Measurements from ENCODE around the gene TLNRD1. TPM values are rescaled to one million over a fixed set of nuclear protein-coding genes. Genes with fewer than 3 reads are reported as not detected.

The TLNRD1 gene
- total and polyA plus RNA-seq, 11 donors: 3.2 to 30.8 (median 7.9) TPM

DNA sequence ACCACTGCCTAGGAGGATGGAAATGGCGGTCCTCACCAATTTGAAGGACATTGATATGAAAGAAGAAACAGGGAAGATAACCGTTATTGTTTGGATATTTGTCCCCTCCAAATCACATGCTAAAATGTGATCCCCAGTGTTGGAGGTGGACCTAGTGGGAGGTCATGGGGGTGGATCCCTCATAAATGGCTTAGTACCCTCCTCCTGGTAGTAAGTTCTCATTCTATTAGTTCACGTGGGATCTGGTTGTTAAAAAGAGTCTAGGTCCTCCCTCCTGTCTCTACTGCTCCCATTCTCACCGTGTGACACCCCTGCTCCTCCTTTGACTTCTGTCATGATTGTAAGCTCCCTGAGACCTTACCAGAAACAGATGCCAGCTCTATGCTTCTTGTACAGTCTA, 30.5 kb downstream of the TLNRD1 start:
- no peak for DNase-seq
- no peak for ATAC-seq
- Histone ChIP-seq H3K27me3 (no peaks in the 10 kb centered on the region), H3K4me3 (no peak overlapping the region), H3K27ac (peak overlapping the region in 1 of 12 donors; percentile 67), H3K4me1 (peaks cover 0 to 53% (median 26%) of the 10 kb centered on the region in 12 donors), H3K9me3 (no peaks in the 10 kb centered on the region), H3K36me3 (no peaks in the 10 kb centered on the region)
- intact Hi-C loops (cut with DNase I): loop anchor here in 3 of 10 donors (5.0 to 10.0 kb wide), 3 partner anchors 36 to 66 kb away; no protein-coding TSS in a partner anchor
- TF ChIP-seq, protein P1, sequence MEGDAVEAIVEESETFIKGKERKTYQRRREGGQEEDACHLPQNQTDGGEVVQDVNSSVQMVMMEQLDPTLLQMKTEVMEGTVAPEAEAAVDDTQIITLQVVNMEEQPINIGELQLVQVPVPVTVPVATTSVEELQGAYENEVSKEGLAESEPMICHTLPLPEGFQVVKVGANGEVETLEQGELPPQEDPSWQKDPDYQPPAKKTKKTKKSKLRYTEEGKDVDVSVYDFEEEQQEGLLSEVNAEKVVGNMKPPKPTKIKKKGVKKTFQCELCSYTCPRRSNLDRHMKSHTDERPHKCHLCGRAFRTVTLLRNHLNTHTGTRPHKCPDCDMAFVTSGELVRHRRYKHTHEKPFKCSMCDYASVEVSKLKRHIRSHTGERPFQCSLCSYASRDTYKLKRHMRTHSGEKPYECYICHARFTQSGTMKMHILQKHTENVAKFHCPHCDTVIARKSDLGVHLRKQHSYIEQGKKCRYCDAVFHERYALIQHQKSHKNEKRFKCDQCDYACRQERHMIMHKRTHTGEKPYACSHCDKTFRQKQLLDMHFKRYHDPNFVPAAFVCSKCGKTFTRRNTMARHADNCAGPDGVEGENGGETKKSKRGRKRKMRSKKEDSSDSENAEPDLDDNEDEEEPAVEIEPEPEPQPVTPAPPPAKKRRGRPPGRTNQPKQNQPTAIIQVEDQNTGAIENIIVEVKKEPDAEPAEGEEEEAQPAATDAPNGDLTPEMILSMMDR (IDR thresholded peaks at IDR 0.05): no peak
- WGBS, 4 donors: 82 to 98% (median 90%) methylated on average over 4 of the region's 4 CpGs

DNA sequence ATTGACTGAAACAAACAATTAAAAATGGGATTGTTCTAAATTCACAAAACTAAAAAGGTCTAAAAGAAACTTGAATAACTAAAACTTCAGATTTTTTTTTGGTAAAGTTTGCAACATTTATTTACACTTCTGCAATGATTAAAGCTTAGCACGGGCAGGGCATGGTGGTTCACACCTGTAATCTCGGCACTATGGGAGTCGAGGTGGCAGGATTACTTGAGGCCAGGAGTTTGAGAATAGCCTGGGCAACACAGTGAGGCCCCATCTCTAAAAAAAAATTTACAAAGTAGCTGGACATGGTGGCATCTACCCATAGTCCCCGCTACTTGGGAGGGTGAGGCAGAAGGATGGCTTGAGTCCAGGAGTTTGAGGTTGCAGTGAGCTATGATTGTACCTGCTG, 31.6 kb downstream of the TLNRD1 start:
- H3K4me1 ChIP-seq: peaks cover 0 to 48% (median 22%) of the 10 kb centered on the region in 12 donors
- H3K36me3 ChIP-seq: no peaks in the 10 kb centered on the region
- peak overlapping the region in 1 of 12 donors; percentile 26 for H3K27ac ChIP-seq
- DNase-seq (no peak), ATAC-seq (no peak)
- 93 to 98% (median 94%) methylated on average over 4 of the region's 4 CpGs for WGBS, 4 donors
- no peak overlapping the region for H3K4me3 ChIP-seq
- no peaks in the 10 kb centered on the region for H3K9me3 ChIP-seq
- no peak for TF ChIP-seq POLR2A (IDR thresholded peaks at IDR 0.05)
- TF ChIP-seq, protein P1 (IDR thresholded peaks at IDR 0.05): no peak
- no peaks in the 10 kb centered on the region for H3K27me3 ChIP-seq
- intact Hi-C loops (cut with DNase I): loop anchor here in 3 of 10 donors (5.0 to 10.0 kb wide), 3 partner anchors 35 to 65 kb away; no protein-coding TSS in a partner anchor

DNA sequence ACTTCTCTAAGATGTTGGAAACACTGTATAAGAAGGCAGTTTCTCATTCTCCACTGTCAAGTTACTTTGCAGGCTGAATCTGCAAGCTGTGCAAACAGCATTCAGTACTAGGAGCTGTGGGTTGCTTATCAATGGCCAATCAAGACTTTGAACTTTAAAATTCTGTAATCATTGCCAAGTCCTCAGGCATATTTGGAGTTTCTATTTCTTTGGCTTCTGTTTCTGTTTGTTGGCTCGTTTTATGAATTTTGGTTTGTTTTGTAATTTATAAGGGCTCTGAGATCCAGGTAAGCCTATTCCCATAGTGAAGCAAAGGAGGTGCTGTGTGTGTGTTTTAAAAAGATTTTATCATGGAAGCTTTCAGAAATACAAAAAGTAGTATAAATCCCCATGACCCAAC, 32.1 kb downstream of the TLNRD1 start:
- ATAC-seq (no peak), DNase-seq (no peak)
- no peaks in the 10 kb centered on the region for H3K27me3 ChIP-seq
- H3K4me3 ChIP-seq: no peak overlapping the region
- H3K27ac ChIP-seq: peak overlapping the region in 8 of 12 donors; percentile 26 to 63 (median 46)
- H3K4me1 ChIP-seq: peaks cover 0 to 44% (median 20%) of the 10 kb centered on the region in 12 donors
- no peaks in the 10 kb centered on the region for H3K36me3 ChIP-seq
- WGBS, 4 donors: 33 to 71% (median 52%) methylated on average over 1 of the region's 1 CpG
- no peak for TF ChIP-seq POLR2A (IDR thresholded peaks at IDR 0.05)
- TF ChIP-seq, protein P1 (IDR thresholded peaks at IDR 0.05): no peak
- intact Hi-C loops (cut with DNase I): loop anchor here in 3 of 10 donors (5.0 to 10.0 kb wide), 3 partner anchors 34 to 64 kb away; no protein-coding TSS in a partner anchor
- no peaks in the 10 kb centered on the region for H3K9me3 ChIP-seq

DNA sequence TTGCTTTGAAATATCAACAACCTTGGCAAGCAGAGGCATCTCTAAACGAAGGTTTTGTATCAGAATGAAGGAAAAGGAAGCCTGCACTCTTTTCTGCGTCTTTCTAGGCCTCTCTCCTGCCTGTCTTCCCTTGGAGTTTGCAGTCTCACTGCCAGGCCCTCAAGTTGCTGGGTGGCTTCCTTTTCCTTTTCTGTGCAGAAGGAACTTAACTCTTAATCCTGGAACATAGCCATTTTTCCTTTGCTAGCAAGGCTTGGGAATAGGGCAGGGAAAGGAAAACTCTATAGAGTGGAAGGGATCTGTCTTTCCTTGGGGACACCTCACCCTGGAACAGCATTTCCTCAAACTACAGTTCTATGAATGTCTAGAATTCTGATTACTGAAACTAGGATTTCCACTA, 32.8 kb downstream of the TLNRD1 start:
- no peaks in the 10 kb centered on the region for H3K27me3 ChIP-seq
- DNase-seq (no peak), ATAC-seq (peak in 3 of 4 donors; percentile 19 to 68 (median 31))
- intact Hi-C loops (cut with DNase I): loop anchor here in 3 of 10 donors (5.0 to 10.0 kb wide), 3 partner anchors 34 to 64 kb away; no protein-coding TSS in a partner anchor
- peaks cover 0 to 47% (median 20%) of the 10 kb centered on the region in 12 donors for H3K4me1 ChIP-seq
- no peaks in the 10 kb centered on the region for H3K36me3 ChIP-seq
- H3K4me3 ChIP-seq: no peak overlapping the region
- peak overlapping the region in 10 of 12 donors; percentile 14 to 63 (median 46) for H3K27ac ChIP-seq
- no peak for TF ChIP-seq POLR2A (IDR thresholded peaks at IDR 0.05)
- TF ChIP-seq, protein P1 (IDR thresholded peaks at IDR 0.05): no peak
- H3K9me3 ChIP-seq: no peaks in the 10 kb centered on the region
- 35 to 42% (median 40%) methylated on average over 2 of the region's 2 CpGs for WGBS, 4 donors
